Endodermal cell (in vitro differentiated cells): ENCODE measurements around the gene OLR1. TPM values are rescaled to one million over a fixed set of nuclear protein-coding genes. Genes with fewer than 3 reads are reported as not detected.

Source experiments
- DNase-seq: peaks from one replicate; pipeline ENCODE4 v3.0.0-alpha.2; 2017
- H3K27ac ChIP-seq: 2 replicates; pipeline ENCODE4 v1.5.1; 2013; ENCODE audit warnings: mild to moderate bottlenecking, low read depth, low read length, moderate library complexity
- H3K27me3 ChIP-seq: 2 replicates; pipeline ENCODE4 v1.6.1; 2013; ENCODE audit warnings: mild to moderate bottlenecking, low read length, moderate library complexity; ENCODE audit not compliant: insufficient read depth, control insufficient read depth, poor library complexity, severe bottlenecking
- H3K36me3 ChIP-seq: 2 replicates; pipeline ENCODE4 v1.7.0; 2013; ENCODE audit warnings: mild to moderate bottlenecking, low read length, moderate library complexity; ENCODE audit not compliant: control insufficient read depth, insufficient read depth
- H3K4me1 ChIP-seq: one replicate; pipeline ENCODE4 v1.7.0; 2013; ENCODE audit warnings: low read length; ENCODE audit not compliant: control insufficient read depth, insufficient read depth
- H3K4me3 ChIP-seq: 2 replicates; pipeline ENCODE4 v1.5.1; 2013; ENCODE audit warnings: mild to moderate bottlenecking, low read length, moderate library complexity
- H3K9ac ChIP-seq: 2 replicates; pipeline ENCODE4 v1.6.1; 2013; ENCODE audit warnings: mild to moderate bottlenecking, low read length, moderate library complexity; ENCODE audit not compliant: poor library complexity, severe bottlenecking; ENCODE audit errors: extremely low read depth
- H3K9me3 ChIP-seq: 2 replicates; pipeline ENCODE4 v1.6.1; 2013; ENCODE audit warnings: mild to moderate bottlenecking, low read length, moderate library complexity; ENCODE audit not compliant: control insufficient read depth
- H3K27ac Mint-ChIP-seq: 2 replicates; pipeline ENCODE4 v1.8.0; 2020; ENCODE audit warnings: mixed read lengths
- H3K27me3 Mint-ChIP-seq: 2 replicates; pipeline ENCODE4 v1.8.0; 2021; ENCODE audit warnings: mild to moderate bottlenecking, mixed read lengths; ENCODE audit not compliant: insufficient read depth
- H3K36me3 Mint-ChIP-seq: 2 replicates; pipeline ENCODE4 v1.8.0; 2020; ENCODE audit warnings: low read depth, mixed read lengths
- H3K4me1 Mint-ChIP-seq: 2 replicates; pipeline ENCODE4 v1.8.0; 2020; ENCODE audit warnings: mixed read lengths
- H3K4me3 Mint-ChIP-seq: 2 replicates; pipeline ENCODE4 v1.8.0; 2020; ENCODE audit warnings: mild to moderate bottlenecking, moderate library complexity, mixed read lengths
- H3K9me3 Mint-ChIP-seq: 2 replicates; pipeline ENCODE4 v1.8.0; 2020; ENCODE audit warnings: mild to moderate bottlenecking, mixed read lengths
- WGBS, 2 experiments: methylation state at CpG; one replicate each; pipeline versions ENCODE4 v1.1.5 to v1.1.7; 2013; ENCODE audit warnings: missing lambda C conversion rate in 2 of 2, mixed read lengths in 1 of 2; ENCODE audit not compliant: insufficient coverage in 1 of 2, insufficient read length in 1 of 2; 5-methylcytosine and 5-hydroxymethylcytosine counted together
- total RNA-seq, 2 donors: library from RNA; stranded (reverse); fragmentation: NEBNext Ultra II Directional in 1 of 2; extraction: Animal tissue kit (Norgen Biotek cat#: 25700) in 1 of 2; gene quantifications; 2 replicates in 1 of 2; 3 replicates in 1 of 2; pipeline ENCODE4 v1.2.1, GENCODE V29; 2021
- TF ChIP-seq, protein P1 (sequence below): fragments of 200-600 bp; sonication (generic); conservative IDR thresholded peaks from 2 replicates; pipeline ENCODE4 v1.5.0; 2021; ENCODE audit warnings: antibody characterized with exemption, mild to moderate bottlenecking

OLR1 gene
- total RNA-seq, 2 donors from 2014 or later, result 0.22 TPM; not detected in 1

DNA sequence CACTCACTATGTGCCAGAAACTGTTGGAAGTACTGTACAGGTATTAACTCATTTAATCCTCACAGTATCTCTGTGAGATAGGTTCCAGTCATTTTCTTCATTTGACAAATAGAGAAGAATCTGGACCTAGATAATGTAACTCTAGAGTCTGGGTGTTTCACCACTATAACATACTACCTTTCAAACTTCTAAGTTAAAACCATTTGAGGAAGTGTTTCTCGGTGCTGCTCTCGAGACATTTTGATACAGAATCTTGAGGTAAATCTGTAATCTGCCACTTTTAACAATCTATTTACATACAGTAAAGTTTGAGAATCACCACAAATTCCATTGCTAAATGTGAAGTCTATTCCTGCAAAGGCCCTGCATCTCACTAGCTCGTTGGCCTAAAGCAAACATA is 8.8 kb downstream of the OLR1 start:
- no peak overlapping the region for H3K4me3 ChIP-seq
- WGBS, 2 experiments, result 96 to 100% methylated on average over 2 to 3 of the region's 3 CpGs
- H3K4me1 ChIP-seq, result no peaks in the 10 kb centered on the region
- Mint-ChIP-seq H3K36me3 (no peaks in the 10 kb centered on the region), H3K27me3 (no peaks in the 10 kb centered on the region), H3K9me3 (no peaks in the 10 kb centered on the region), H3K27ac (no peak overlapping the region), H3K4me3 (no peak overlapping the region), H3K4me1 (peaks cover 9% of the 10 kb centered on the region)
- H3K27me3 ChIP-seq, result no peaks in the 10 kb centered on the region
- DNase-seq, result no peak
- H3K9me3 ChIP-seq, result no peaks in the 10 kb centered on the region
- TF ChIP-seq, protein P1, sequence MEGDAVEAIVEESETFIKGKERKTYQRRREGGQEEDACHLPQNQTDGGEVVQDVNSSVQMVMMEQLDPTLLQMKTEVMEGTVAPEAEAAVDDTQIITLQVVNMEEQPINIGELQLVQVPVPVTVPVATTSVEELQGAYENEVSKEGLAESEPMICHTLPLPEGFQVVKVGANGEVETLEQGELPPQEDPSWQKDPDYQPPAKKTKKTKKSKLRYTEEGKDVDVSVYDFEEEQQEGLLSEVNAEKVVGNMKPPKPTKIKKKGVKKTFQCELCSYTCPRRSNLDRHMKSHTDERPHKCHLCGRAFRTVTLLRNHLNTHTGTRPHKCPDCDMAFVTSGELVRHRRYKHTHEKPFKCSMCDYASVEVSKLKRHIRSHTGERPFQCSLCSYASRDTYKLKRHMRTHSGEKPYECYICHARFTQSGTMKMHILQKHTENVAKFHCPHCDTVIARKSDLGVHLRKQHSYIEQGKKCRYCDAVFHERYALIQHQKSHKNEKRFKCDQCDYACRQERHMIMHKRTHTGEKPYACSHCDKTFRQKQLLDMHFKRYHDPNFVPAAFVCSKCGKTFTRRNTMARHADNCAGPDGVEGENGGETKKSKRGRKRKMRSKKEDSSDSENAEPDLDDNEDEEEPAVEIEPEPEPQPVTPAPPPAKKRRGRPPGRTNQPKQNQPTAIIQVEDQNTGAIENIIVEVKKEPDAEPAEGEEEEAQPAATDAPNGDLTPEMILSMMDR, result no peak
- H3K9ac ChIP-seq, result no peak overlapping the region
- H3K36me3 ChIP-seq, result no peaks in the 10 kb centered on the region
- no peak overlapping the region for H3K27ac ChIP-seq

DNA sequence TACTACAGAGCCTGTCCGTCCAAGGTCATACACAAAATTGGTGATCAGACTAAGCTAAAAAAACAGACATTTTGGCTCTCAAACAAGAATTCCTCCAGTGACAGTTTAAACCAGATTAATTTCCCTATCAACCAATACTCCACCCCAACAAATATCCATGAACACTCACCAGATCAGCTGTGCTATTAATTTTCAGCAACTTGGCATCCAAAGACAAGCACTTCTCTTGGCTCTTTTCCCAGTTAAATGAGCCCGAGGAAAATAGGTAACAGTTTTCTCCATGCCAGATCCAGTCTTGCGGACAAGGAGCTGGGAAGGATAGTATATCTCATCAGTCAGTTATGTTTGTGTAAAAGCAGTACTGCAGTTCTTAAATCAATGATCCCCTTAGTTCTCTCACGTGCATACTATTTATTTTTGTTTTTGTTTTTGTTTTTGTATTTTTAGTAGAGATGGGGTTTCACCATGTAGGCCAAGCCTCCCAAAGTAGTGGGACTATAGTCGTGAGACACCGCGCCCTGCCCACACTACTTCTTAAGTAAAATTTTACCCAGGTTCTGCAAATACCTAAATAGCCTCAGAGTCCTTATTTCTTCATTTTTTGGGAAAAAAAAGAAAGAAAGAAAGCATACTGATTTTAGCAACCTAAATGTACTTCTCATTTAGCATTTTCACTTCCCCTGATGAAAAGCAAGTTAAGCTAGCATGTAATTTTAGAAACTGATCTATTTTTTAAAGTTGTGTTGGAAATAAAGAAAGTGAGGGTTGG is 11.1 kb downstream of the OLR1 start:
- H3K27ac Mint-ChIP-seq, result no peak overlapping the region
- H3K27me3 Mint-ChIP-seq, result no peaks in the 10 kb centered on the region

GRCh38 chr12:10159280-10159679 is 12.7 kb downstream of the OLR1 start:
- H3K27me3 ChIP-seq, result no peaks in the 10 kb centered on the region
- H3K36me3 ChIP-seq, result no peaks in the 10 kb centered on the region
- TF ChIP-seq, protein P1, result no peak
- Mint-ChIP-seq H3K4me3 (no peak overlapping the region), H3K27ac (no peak overlapping the region), H3K4me1 (peaks cover 5% of the 10 kb centered on the region), H3K36me3 (no peaks in the 10 kb centered on the region), H3K27me3 (no peaks in the 10 kb centered on the region), H3K9me3 (no peaks in the 10 kb centered on the region)
- no peak for DNase-seq
- H3K4me1 ChIP-seq, result no peaks in the 10 kb centered on the region
- WGBS, 2 experiments, result 74% methylated on average over 3 of the region's 3 CpGs; no CpG with 5 or more reads in 1 of the 2 experiments
- no peak overlapping the region for H3K27ac ChIP-seq
- H3K9me3 ChIP-seq, result no peaks in the 10 kb centered on the region
- no peak overlapping the region for H3K4me3 ChIP-seq
- H3K9ac ChIP-seq, result no peak overlapping the region

More for the DNA sequence above, 11.1 kb downstream of the OLR1 start:
- Histone ChIP-seq H3K36me3 (no peaks in the 10 kb centered on the region), H3K4me1 (no peaks in the 10 kb centered on the region), H3K4me3 (no peak overlapping the region), H3K9ac (no peak overlapping the region), H3K27me3 (no peaks in the 10 kb centered on the region), H3K9me3 (no peaks in the 10 kb centered on the region), H3K27ac (no peak overlapping the region)
- no peak for DNase-seq
- Mint-ChIP-seq H3K4me1 (peaks cover 9% of the 10 kb centered on the region), H3K4me3 (no peak overlapping the region), H3K9me3 (no peaks in the 10 kb centered on the region), H3K36me3 (no peaks in the 10 kb centered on the region)
- TF ChIP-seq, protein P1, result no peak
- 92 to 100% methylated on average over 5 to 7 of the region's 7 CpGs for WGBS, 2 experiments
